ENCODE measurements around the gene CNTNAP1. TPM values are rescaled to one million over a fixed set of nuclear protein-coding genes. Genes with fewer than 3 reads are reported as not detected.

CNTNAP1 gene
- total RNA-seq, 1 donor from 2014 or later = 10.5 TPM

DNA sequence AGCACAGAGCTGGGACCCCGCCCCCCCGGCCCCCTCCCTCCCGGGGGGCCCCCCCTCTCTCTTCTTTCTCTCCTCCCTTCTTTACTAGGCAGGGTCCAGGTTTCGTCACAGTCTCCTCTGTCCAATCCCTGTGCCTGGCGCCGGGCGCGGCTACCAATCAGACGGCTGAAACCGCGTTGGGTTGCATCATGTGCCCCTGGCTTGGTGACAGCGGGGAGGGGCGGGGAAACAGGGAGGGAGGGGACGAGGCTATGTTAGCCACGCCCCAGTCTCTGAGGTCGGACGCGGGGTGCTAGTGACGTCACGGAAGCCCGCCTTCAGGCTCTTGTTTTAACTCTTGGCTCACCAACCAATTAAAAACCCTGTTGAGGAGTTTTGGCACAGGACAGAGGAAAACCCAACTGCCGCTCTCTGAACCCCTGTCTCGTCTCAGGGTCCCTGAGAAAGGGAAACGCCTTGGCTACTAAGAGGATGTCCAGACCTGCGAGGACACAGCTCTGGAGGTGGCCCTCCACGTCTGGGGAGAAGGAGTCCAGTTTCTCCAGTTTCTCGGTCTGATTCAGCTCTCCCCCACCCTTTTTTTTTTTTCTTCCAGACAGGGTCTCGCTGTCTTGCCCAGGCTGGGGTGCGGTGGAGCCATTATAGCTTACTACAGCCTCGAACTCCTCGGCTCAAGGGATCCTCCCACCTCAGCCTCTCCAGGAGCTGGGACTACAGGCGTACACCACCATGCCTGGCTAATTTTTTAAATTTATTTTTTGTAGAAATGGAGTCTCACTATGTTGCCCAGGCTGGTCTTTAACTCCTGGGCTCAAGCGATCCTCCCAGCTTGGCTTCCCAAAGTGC, 5.1 kb upstream of the CNTNAP1 start:
- H3K4me3 ChIP-seq = peak overlapping the region; percentile 77 to 94
- TF ChIP-seq CTCF (IDR thresholded peaks at IDR 0.05) = no peak
- H3K9me3 ChIP-seq = no peaks in the 10 kb centered on the region
- DNase-seq (ENCODE audit: low spot score in 2 of 2) = peak; percentile 99 to 100
- peak overlapping the region; percentile 94 to 95 for H3K27ac ChIP-seq
- intact Hi-C loops (cut with DNase I) = loop anchor here (1.0 to 5.0 kb wide), 5 partner anchors 18 to 254 kb away; partner anchors contain the start of genes BECN1, CAVIN1, COASY and TUBG2
- H3K36me3 ChIP-seq = peaks cover 7 to 9% of the 10 kb centered on the region in 2 donors
- no peaks in the 10 kb centered on the region for H3K27me3 ChIP-seq
- H3K4me1 ChIP-seq = peaks cover 36 to 52% of the 10 kb centered on the region in 2 donors

GRCh38 chr17:42677921-42678781, 4.2 kb upstream of the CNTNAP1 start:
- H3K27ac ChIP-seq = peak overlapping the region; percentile 94 to 95
- TF ChIP-seq CTCF (IDR thresholded peaks at IDR 0.05) = no peak
- peak overlapping the region; percentile 77 to 81 for H3K4me3 ChIP-seq
- H3K36me3 ChIP-seq = peaks cover 0 to 3% of the 10 kb centered on the region in 2 donors
- H3K9me3 ChIP-seq = no peaks in the 10 kb centered on the region
- intact Hi-C loops (cut with DNase I) = loop anchor here (1.0 to 5.0 kb wide), 6 partner anchors 19 to 255 kb away; partner anchors contain the start of genes BECN1, CAVIN1, COASY and RETREG3
- DNase-seq (ENCODE audit: low spot score in 2 of 2) = peak; percentile 71 to 94
- peaks cover 36 to 55% of the 10 kb centered on the region in 2 donors for H3K4me1 ChIP-seq
- no peaks in the 10 kb centered on the region for H3K27me3 ChIP-seq

DNA sequence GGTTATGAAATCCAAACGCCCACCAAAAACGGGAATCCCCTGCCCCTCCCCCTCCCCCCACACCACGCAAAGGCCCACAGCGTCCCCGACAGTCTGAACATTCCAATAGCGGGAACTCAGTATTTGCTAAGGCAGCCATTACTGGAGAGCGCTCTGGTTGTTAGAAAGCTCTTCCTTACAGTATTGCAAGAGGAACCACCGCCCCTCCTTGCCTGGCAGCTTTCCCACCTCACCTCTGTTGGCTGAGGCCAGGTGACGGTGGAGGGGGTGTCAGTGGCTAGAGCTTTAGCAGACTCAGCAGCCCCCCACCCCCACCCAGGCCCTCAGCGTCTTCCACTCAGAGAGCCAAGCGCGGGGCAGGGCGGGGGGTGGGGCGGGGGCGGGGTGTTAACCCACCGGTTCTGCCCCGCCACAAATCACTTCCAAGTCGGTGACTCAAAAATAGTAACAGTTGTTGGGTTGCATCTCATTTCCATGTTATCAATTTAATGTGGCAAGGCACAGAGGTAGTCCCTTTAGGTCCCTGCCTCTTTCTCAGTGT, 3.3 kb upstream of the CNTNAP1 start:
- intact Hi-C loops (cut with DNase I) = loop anchor here (1.0 to 5.0 kb wide), 5 partner anchors 70 to 162 kb away; partner anchors contain the start of genes BECN1, COASY, RETREG3 and TUBG1
- Histone ChIP-seq H3K27me3 (no peaks in the 10 kb centered on the region), H3K27ac (peak overlapping the region; percentile 94 to 95), H3K9me3 (no peaks in the 10 kb centered on the region), H3K4me3 (peak overlapping the region; percentile 77 to 81), H3K36me3 (no peaks in the 10 kb centered on the region), H3K4me1 (peaks cover 33 to 51% of the 10 kb centered on the region in 2 donors)
- peak in 1 of 2 donors; percentile 77 for DNase-seq (ENCODE audit: low spot score in 2 of 2)
- TF ChIP-seq CTCF (IDR thresholded peaks at IDR 0.05) = peak in 1 of 3 experiments; percentile 9

DNA sequence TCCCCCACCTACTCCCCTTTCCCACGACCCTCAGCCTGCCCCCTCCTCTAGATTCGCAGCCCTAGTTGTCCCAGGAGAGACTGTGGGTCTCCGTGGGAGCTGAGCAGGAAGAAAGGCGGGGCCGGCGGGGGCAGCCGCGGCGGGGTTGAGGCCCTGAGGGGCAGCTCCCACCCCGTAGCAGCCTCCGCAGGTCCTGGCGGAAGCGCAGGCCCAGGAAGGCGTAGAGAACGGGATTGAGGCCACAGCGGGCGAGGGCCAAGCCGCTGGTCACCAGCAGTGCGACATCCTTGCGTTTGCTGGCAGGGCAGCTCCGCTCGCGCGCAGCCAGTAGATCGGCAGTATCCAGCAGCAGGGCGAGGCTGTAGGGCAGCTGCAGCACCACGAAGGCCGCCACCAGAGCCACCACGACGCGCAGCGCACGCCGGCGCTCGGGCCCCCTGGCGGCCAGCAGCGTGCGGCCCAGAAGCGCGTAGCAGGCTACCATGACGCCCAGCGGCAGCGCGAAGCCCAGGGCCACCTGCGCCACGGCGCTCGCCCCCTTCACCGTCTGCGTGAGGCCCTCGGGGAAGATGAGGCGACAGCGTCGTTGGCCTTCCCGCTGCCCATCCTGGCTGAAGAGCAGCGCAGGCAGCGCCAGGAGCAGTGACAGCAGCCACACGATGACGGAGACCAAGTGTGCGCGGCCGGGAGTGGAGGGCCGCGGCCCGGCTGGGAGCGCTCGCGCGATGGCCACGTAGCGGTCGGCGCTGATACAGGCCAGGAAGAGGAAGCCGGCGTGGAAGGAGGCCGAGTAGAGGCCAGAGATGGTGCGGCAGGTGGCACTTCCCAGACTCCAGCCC, 2.6 kb upstream of the CNTNAP1 start:
- peak; percentile 85 to 94 (median 90) for TF ChIP-seq CTCF (IDR thresholded peaks at IDR 0.05)
- H3K27me3 ChIP-seq = no peaks in the 10 kb centered on the region

More for the DNA sequence above, 2.6 kb upstream of the CNTNAP1 start:
- peak in 1 of 2 donors; percentile 86 for DNase-seq (ENCODE audit: low spot score in 2 of 2)
- Histone ChIP-seq H3K36me3 (no peaks in the 10 kb centered on the region), H3K4me3 (peak overlapping the region; percentile 77 to 81), H3K9me3 (no peaks in the 10 kb centered on the region), H3K27ac (peak overlapping the region; percentile 94 to 95), H3K4me1 (peaks cover 29 to 44% of the 10 kb centered on the region in 2 donors)
- intact Hi-C loops (cut with DNase I) = loop anchor here (1.0 to 5.0 kb wide), 4 partner anchors 101 to 162 kb away; partner anchors contain the start of genes BECN1 and COASY
